Natural killer cell (primary cell): Measurements from ENCODE around the gene CDC42EP3. TPM values are rescaled to one million over a fixed set of nuclear protein-coding genes. Genes with fewer than 3 reads are reported as not detected.

ENCODE experiments used
- ATAC-seq, 3 donors: fragments of 150-1000 bp in 2 of 3; fragments of 200-7000 bp in 1 of 3; cut with Tn5 transposase; 1 replicate in 1 of 3; 2 replicates in 2 of 3; pipeline ENCODE4 v1.10.0; 2021; ENCODE audit warnings: mild to moderate bottlenecking in 2 of 3, moderate library complexity in 2 of 3
- DNase-seq, 2 donors: peaks; one replicate each; pipeline versions ENCODE4 v3.0.0 to v3.0.0-alpha.2; 2013 to 2021; ENCODE audit warnings: mixed read lengths in 1 of 2
- H3K27ac ChIP-seq: one replicate; pipeline ENCODE4 v1.5.1; 2013; ENCODE audit warnings: mild to moderate bottlenecking, low read length
- H3K27me3 ChIP-seq: one replicate; pipeline ENCODE4 v1.6.1; 2013; ENCODE audit warnings: low read length; ENCODE audit not compliant: control insufficient read depth, insufficient read depth
- H3K36me3 ChIP-seq: one replicate; pipeline ENCODE4 v1.6.1; 2013; ENCODE audit warnings: low read length; ENCODE audit not compliant: control insufficient read depth, insufficient read depth
- H3K4me1 ChIP-seq: one replicate; pipeline ENCODE4 v1.6.1; 2013; ENCODE audit warnings: low read length; ENCODE audit not compliant: control insufficient read depth, insufficient read depth
- H3K4me3 ChIP-seq: one replicate; pipeline ENCODE4 v1.5.1; 2013; ENCODE audit warnings: low read length
- H3K9me3 ChIP-seq: one replicate; pipeline ENCODE4 v1.6.1; 2013; ENCODE audit warnings: low read length; ENCODE audit not compliant: control insufficient read depth, insufficient read depth
- H3K27ac Mint-ChIP-seq, 2 donors: one replicate each; pipeline ENCODE4 v1.8.0; 2022; ENCODE audit warnings: mild to moderate bottlenecking in 2 of 2, mixed read lengths in 2 of 2, moderate library complexity in 1 of 2
- H3K27me3 Mint-ChIP-seq, 2 donors: one replicate each; pipeline ENCODE4 v1.8.0; 2022; ENCODE audit warnings: low read depth in 2 of 2, mixed read lengths in 2 of 2
- H3K36me3 Mint-ChIP-seq: one replicate; pipeline ENCODE4 v1.8.0; 2022; ENCODE audit warnings: mixed read lengths
- H3K4me1 Mint-ChIP-seq, 2 donors: one replicate each; pipeline ENCODE4 v1.8.0; 2022; ENCODE audit warnings: mixed read lengths in 2 of 2
- H3K4me3 Mint-ChIP-seq: one replicate; pipeline ENCODE4 v1.8.0; 2022; ENCODE audit warnings: mild to moderate bottlenecking, moderate library complexity, mixed read lengths
- H3K9me3 Mint-ChIP-seq, 2 donors: one replicate each; pipeline ENCODE4 v1.8.0; 2022; ENCODE audit warnings: mixed read lengths in 2 of 2
- WGBS: methylation state at CpG from one replicate; pipeline ENCODE4 v1.1.7; 2013; ENCODE audit warnings: missing lambda C conversion rate; ENCODE audit not compliant: insufficient coverage; 5-methylcytosine and 5-hydroxymethylcytosine counted together
- intact Hi-C: fragments of 100-400 bp; cut with micrococcal nuclease; formaldehyde crosslinking; loops from one replicate; pipeline ENCODE4 v1.14.2; 2022
- total RNA-seq, 4 donors: library from RNA; stranded (reverse); fragments of 120-200 nt in 1 of 4; gene quantifications; one replicate each; pipeline versions ENCODE4 v1.2.3 to v1.2.4, GENCODE V29; 2013 to 2022
- TF ChIP-seq, protein P1 (sequence below): fragments of 200-600 bp; IDR thresholded peaks from one replicate; pipeline ENCODE4 v1.8.0; 2022; ENCODE audit warnings: antibody characterized with exemption

Gene CDC42EP3
- total RNA-seq, 3 donors from 2014 or later (not counting 1 experiment from before 2014, with no cell fraction given), result 73.9 to 105 (median 84.6) TPM

DNA sequence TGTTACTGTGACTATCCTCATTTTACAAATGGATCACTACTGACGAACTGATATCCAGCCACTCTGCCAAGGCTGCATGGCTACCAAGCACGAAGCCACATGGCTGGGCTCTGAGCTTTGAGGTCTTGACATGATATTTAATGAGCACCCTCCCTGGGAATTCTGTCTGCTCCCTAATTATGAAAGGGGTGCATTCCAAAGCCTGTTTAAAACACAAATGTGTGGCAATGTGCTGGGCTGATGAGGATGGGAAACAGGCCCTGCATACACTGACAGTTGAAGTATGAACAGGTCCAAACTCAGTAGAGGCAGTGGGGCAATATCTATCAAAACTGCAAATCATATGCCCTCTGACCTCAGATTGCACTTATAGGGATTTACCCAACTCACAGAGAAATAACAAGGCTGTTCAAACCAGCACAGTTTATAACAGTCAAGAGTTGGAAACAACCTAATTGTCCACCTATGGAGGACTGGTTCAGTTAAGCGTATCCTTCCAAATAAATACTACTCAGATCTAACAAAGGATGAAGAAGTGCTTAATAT is 20.8 kb downstream of the CDC42EP3 start:
- no peak overlapping the region for H3K4me3 ChIP-seq
- Mint-ChIP-seq H3K4me1 (peaks cover 94 to 98% of the 10 kb centered on the region in 2 donors), H3K4me3 (peak overlapping the region; percentile 41), H3K27ac (peak overlapping the region; percentile 91 to 96), H3K36me3 (no peaks in the 10 kb centered on the region), H3K27me3 (no peaks in the 10 kb centered on the region), H3K9me3 (no peaks in the 10 kb centered on the region)
- intact Hi-C loops, result no loop called here
- peak overlapping the region; percentile 2 for H3K27ac ChIP-seq
- ATAC-seq (no peak), DNase-seq (no peak)
- peaks cover 4% of the 10 kb centered on the region for H3K9me3 ChIP-seq
- H3K27me3 ChIP-seq, result no peaks in the 10 kb centered on the region
- 95% methylated on average over 3 of the region's 3 CpGs for WGBS
- TF ChIP-seq, protein P1, sequence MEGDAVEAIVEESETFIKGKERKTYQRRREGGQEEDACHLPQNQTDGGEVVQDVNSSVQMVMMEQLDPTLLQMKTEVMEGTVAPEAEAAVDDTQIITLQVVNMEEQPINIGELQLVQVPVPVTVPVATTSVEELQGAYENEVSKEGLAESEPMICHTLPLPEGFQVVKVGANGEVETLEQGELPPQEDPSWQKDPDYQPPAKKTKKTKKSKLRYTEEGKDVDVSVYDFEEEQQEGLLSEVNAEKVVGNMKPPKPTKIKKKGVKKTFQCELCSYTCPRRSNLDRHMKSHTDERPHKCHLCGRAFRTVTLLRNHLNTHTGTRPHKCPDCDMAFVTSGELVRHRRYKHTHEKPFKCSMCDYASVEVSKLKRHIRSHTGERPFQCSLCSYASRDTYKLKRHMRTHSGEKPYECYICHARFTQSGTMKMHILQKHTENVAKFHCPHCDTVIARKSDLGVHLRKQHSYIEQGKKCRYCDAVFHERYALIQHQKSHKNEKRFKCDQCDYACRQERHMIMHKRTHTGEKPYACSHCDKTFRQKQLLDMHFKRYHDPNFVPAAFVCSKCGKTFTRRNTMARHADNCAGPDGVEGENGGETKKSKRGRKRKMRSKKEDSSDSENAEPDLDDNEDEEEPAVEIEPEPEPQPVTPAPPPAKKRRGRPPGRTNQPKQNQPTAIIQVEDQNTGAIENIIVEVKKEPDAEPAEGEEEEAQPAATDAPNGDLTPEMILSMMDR, result no peak
- H3K36me3 ChIP-seq, result peaks cover 9% of the 10 kb centered on the region
- H3K4me1 ChIP-seq, result peaks cover 78% of the 10 kb centered on the region

DNA sequence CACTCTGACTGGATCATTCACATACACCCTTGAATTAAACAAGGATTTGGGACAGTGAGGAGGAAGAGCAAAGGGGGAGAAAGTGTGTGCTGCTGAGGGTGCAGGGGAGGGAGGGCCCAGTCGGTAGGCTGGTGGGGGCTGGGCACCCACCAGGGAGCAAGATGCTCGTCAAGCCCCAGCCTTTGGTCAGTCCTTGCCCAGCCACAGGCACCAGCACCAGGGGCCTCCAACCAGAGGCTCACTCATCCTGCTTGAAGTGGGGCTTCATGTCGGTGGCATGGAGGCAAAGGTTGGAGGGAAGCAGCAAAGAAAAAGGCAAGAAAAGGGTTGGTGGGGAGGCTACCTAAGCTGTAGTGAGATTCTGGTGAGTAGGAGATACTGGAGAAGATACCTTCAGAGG is 21.9 kb downstream of the CDC42EP3 start:
- no peaks in the 10 kb centered on the region for H3K36me3 Mint-ChIP-seq
- Histone ChIP-seq H3K27ac (peak overlapping the region; percentile 77), H3K4me3 (no peak overlapping the region), H3K36me3 (peaks cover 15% of the 10 kb centered on the region), H3K4me1 (peaks cover 77% of the 10 kb centered on the region), H3K27me3 (no peaks in the 10 kb centered on the region), H3K9me3 (peaks cover 4% of the 10 kb centered on the region)
- intact Hi-C loops, result loop anchor here (2.0 to 5.0 kb wide), 2 partner anchors 21 to 33 kb away; partner anchors contain the start of gene CDC42EP3
- peak overlapping the region; percentile 91 to 96 for H3K27ac Mint-ChIP-seq
- DNase-seq (no peak), ATAC-seq (no peak)
- H3K27me3 Mint-ChIP-seq, result no peaks in the 10 kb centered on the region
- H3K9me3 Mint-ChIP-seq, result no peaks in the 10 kb centered on the region
- H3K4me1 Mint-ChIP-seq, result peaks cover 92 to 95% of the 10 kb centered on the region in 2 donors
- TF ChIP-seq, protein P1, result no peak
- WGBS, result 87% methylated on average over 3 of the region's 3 CpGs
- H3K4me3 Mint-ChIP-seq, result peak overlapping the region; percentile 28

GRCh38 chr2:37648331-37649011 is 23.0 kb downstream of the CDC42EP3 start:
- H3K4me3 Mint-ChIP-seq, result peak overlapping the region; percentile 93
- no peaks in the 10 kb centered on the region for H3K27me3 ChIP-seq
- ATAC-seq, result peak; percentile 82 to 91 (median 87)
- peaks cover 24% of the 10 kb centered on the region for H3K36me3 ChIP-seq
- H3K9me3 ChIP-seq, result peaks cover 4% of the 10 kb centered on the region
- peak overlapping the region; percentile 91 to 96 for H3K27ac Mint-ChIP-seq
- H3K4me3 ChIP-seq, result no peak overlapping the region
- no peaks in the 10 kb centered on the region for H3K27me3 Mint-ChIP-seq
- peaks cover 72% of the 10 kb centered on the region for H3K4me1 ChIP-seq
- 19% methylated on average over 9 of the region's 9 CpGs for WGBS
- H3K27ac ChIP-seq, result peak overlapping the region; percentile 77
- peaks cover 4% of the 10 kb centered on the region for H3K36me3 Mint-ChIP-seq
- no peaks in the 10 kb centered on the region for H3K9me3 Mint-ChIP-seq
- DNase-seq, result peak; percentile 57 to 72
- intact Hi-C loops, result loop anchor here (1.0 to 5.0 kb wide), 3 partner anchors 13 to 34 kb away; partner anchors contain the start of gene CDC42EP3
- TF ChIP-seq, protein P1, result peak; percentile 47
- H3K4me1 Mint-ChIP-seq, result peaks cover 93 to 95% of the 10 kb centered on the region in 2 donors
